Body of pancreas (tissue), 4 donors: Measurements from ENCODE around the gene MASP2. TPM values are rescaled to one million over a fixed set of nuclear protein-coding genes. Genes with fewer than 3 reads are reported as not detected.

Experiments used
- ATAC-seq: fragments of 150-250 bp; one replicate; pipeline ENCODE4 v1.9.1; 2016
- DNase-seq, 4 donors: peaks; one replicate each; pipeline ENCODE4 v3.0.0-alpha.2; 2019
- H3K27ac ChIP-seq, 4 donors: fragments of 200-600 bp; sonication (generic); 1 replicate in 3 of 4; 2 replicates in 1 of 4; pipeline versions ENCODE4 v1.5.1 to v1.6.1; 2016 to 2019; ENCODE audit warnings: mild to moderate bottlenecking in 1 of 4, mixed read lengths in 1 of 4, moderate library complexity in 1 of 4
- H3K27me3 ChIP-seq, 2 donors: fragments of 200-600 bp; sonication (generic); one replicate each; pipeline ENCODE4 v1.6.0; 2016; ENCODE audit warnings: mild to moderate bottlenecking in 1 of 2
- H3K36me3 ChIP-seq, 2 donors: fragments of 200-600 bp; sonication (generic); replicated peaks in 1 of 2; 2 replicates each; pipeline ENCODE4 v1.5.1; 2016; ENCODE audit warnings: low read depth in 2 of 2; ENCODE audit not compliant: insufficient read depth in 1 of 2
- H3K4me1 ChIP-seq: fragments of 200-600 bp; sonication (generic); one replicate; pipeline ENCODE4 v1.6.0; 2016
- H3K4me3 ChIP-seq, 2 donors: fragments of 200-600 bp; sonication (generic); 1 replicate in 1 of 2; 2 replicates in 1 of 2; pipeline ENCODE4 v1.5.1; 2016 to 2019
- H3K9me3 ChIP-seq, 3 donors: fragments of 200-600 bp; sonication (generic); 1 replicate in 2 of 3; 2 replicates in 1 of 3; pipeline ENCODE4 v1.5.1; 2016
- POLR2A ChIP-seq, 3 donors: fragments of 450-650 bp; IDR thresholded peaks; one replicate each; pipeline ENCODE4 v1.6.1; 2016; ENCODE audit warnings: antibody characterized with exemption in 3 of 3, mild to moderate bottlenecking in 2 of 3
- WGBS, 2 donors: methylation state at CpG; one replicate each; pipeline ENCODE4 v1.1.5; 2017; 5-methylcytosine and 5-hydroxymethylcytosine counted together
- intact Hi-C: fragments of 100-400 bp; cut with DNase I; formaldehyde crosslinking; loops from one replicate; pipeline ENCODE4 v1.15.1; 2023
- total RNA-seq, 2 donors: library from RNA; depleted of rRNA; stranded (reverse); fragments of >200 nt; gene quantifications; one replicate each; pipeline ENCODE4 v1.1.0, GENCODE V29; 2016
- TF ChIP-seq, protein P1 (sequence below), 7 experiments: fragments of 450-650 bp in 4 of 7; fragments of 200-600 bp in 3 of 7; sonication (generic) in 3 of 7; IDR thresholded peaks; one replicate each; pipeline ENCODE4 v1.5.1; 2016 to 2019; ENCODE audit warnings: antibody characterized with exemption in 7 of 7

Gene MASP2
- total RNA-seq, 2 donors from 2014 or later: not detected

DNA sequence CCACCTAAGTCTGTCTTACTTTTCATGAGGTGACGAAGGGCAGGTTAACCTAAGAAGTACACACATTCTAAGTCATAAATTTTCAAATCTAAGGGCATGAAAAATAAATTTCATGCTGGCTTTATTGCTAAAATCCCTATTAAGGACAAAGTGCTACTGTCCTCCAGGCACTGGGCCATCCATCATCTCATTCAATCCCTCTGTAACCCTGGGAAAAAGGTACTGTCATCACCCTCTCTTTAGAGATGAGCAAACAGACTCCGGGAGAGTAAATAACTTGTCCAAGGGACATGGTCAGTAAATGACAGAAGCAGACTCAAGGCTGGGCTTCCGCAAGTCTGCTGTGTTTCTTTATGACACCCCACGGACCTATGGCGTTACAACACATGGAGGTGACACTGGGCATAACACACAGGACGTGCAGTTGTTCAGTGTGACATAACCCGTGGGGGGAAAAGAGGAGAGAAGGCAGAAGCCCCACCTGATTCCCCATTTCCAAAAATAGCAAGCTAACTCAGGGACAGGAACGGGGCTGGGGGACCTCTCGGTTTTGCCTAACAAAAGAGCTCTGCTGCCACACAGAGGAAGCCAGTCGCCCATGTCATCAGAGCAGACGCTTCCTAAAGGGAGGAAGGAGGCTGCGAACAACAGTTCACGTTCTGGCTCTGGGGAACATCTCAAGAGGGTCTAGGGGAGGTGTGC lies 25.3 kb upstream of the MASP2 start:
- intact Hi-C loops: no loop called here

DNA sequence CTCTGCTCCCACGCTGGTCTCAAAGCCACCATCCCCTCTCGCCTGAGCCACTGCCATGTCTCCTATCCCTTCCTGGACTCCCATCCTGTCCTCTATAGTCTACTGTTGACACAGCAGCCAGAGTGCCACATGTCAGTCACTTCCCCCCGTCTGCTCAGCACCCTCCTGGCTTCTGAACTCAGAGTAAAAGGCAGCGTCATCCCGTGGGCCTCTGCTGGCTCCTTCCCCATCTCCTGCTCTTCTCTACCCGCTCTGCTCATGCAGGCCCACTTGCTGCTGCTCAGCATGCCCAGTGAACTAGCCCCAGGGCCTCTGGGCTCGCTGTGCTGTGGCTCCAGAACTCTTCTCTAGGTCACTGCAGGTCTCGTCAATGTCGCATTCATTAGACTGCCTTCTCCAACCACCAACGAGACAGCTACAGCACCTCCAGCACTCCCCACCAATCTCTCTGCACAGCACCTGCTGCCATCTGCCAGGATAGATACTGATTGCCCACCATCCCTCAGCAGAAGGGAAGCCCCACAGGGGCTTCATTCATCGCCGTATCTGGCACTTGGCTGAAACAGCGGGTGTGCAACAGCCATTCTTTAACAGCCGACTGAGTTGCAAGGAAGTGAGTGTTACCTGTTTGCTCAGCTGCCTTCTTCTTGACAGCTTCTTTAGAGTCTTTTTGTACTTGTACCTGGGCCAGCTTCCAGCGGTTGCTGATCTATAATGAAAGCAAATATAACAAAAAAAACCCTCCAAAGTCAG lies 24.6 kb upstream of the MASP2 start:
- Histone ChIP-seq H3K4me1 (peaks cover 29% of the 10 kb centered on the region), H3K36me3 (peaks cover 12 to 40% of the 10 kb centered on the region in 2 donors), H3K27me3 (no peaks in the 10 kb centered on the region), H3K27ac (peak overlapping the region; percentile 44 to 67 (median 56)), H3K4me3 (no peak overlapping the region), H3K9me3 (no peaks in the 10 kb centered on the region)
- peak; percentile 91 for ATAC-seq
- intact Hi-C loops: no loop called here
- WGBS, 2 donors: 44 to 47% methylated on average over 15 of the region's 15 CpGs
- DNase-seq: peak; percentile 70 to 92 (median 90)
- TF ChIP-seq, protein P1, sequence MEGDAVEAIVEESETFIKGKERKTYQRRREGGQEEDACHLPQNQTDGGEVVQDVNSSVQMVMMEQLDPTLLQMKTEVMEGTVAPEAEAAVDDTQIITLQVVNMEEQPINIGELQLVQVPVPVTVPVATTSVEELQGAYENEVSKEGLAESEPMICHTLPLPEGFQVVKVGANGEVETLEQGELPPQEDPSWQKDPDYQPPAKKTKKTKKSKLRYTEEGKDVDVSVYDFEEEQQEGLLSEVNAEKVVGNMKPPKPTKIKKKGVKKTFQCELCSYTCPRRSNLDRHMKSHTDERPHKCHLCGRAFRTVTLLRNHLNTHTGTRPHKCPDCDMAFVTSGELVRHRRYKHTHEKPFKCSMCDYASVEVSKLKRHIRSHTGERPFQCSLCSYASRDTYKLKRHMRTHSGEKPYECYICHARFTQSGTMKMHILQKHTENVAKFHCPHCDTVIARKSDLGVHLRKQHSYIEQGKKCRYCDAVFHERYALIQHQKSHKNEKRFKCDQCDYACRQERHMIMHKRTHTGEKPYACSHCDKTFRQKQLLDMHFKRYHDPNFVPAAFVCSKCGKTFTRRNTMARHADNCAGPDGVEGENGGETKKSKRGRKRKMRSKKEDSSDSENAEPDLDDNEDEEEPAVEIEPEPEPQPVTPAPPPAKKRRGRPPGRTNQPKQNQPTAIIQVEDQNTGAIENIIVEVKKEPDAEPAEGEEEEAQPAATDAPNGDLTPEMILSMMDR (IDR thresholded peaks at IDR 0.05): no peak
- no peak for TF ChIP-seq POLR2A (IDR thresholded peaks at IDR 0.05)

More for the DNA sequence above, 25.3 kb upstream of the MASP2 start:
- peaks cover 17 to 47% of the 10 kb centered on the region in 2 donors for H3K36me3 ChIP-seq
- peak in 3 of 4 donors; percentile 43 to 63 (median 52) for DNase-seq
- no peak for ATAC-seq
- H3K4me3 ChIP-seq: no peak overlapping the region
- no peaks in the 10 kb centered on the region for H3K27me3 ChIP-seq
- TF ChIP-seq POLR2A (IDR thresholded peaks at IDR 0.05): no peak
- TF ChIP-seq, protein P1 (IDR thresholded peaks at IDR 0.05): peak in 5 of 7 experiments; percentile 18 to 48 (median 38)
- peak overlapping the region; percentile 47 to 67 (median 56) for H3K27ac ChIP-seq
- WGBS, 2 donors: 29 to 31% methylated on average over 13 of the region's 13 CpGs
- H3K9me3 ChIP-seq: no peaks in the 10 kb centered on the region
- peaks cover 29% of the 10 kb centered on the region for H3K4me1 ChIP-seq

DNA sequence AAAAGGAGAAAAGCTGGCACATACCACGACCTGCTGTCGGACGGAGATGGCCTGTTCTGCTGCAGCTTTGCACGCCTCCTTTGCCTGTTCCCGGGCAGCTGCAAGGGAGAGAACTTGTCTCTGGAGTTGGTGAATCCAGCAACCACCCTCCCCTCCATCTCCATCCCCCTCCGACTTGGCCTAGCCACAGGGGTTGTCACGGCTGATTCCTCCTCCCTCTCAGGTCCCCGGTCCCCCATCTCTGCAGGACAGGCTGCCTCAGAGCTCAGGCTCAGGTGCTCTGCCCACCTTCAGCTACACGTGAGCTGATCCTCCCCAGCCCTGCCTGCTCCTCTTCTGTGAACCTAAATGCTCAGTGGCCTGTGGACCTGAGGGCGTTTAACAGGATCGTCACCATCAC lies 23.8 kb upstream of the MASP2 start:
- Histone ChIP-seq H3K27me3 (no peaks in the 10 kb centered on the region), H3K9me3 (no peaks in the 10 kb centered on the region), H3K36me3 (peaks cover 12 to 36% of the 10 kb centered on the region in 2 donors), H3K4me1 (peaks cover 29% of the 10 kb centered on the region), H3K27ac (peak overlapping the region in 3 of 4 donors; percentile 44 to 67 (median 58)), H3K4me3 (no peak overlapping the region)
- intact Hi-C loops: no loop called here
- no peak for ATAC-seq
- no peak for TF ChIP-seq POLR2A (IDR thresholded peaks at IDR 0.05)
- TF ChIP-seq, protein P1 (IDR thresholded peaks at IDR 0.05): no peak
- peak in 2 of 4 donors; percentile 7 to 9 for DNase-seq
- WGBS, 2 donors: 75 to 77% methylated on average over 11 of the region's 11 CpGs

DNA sequence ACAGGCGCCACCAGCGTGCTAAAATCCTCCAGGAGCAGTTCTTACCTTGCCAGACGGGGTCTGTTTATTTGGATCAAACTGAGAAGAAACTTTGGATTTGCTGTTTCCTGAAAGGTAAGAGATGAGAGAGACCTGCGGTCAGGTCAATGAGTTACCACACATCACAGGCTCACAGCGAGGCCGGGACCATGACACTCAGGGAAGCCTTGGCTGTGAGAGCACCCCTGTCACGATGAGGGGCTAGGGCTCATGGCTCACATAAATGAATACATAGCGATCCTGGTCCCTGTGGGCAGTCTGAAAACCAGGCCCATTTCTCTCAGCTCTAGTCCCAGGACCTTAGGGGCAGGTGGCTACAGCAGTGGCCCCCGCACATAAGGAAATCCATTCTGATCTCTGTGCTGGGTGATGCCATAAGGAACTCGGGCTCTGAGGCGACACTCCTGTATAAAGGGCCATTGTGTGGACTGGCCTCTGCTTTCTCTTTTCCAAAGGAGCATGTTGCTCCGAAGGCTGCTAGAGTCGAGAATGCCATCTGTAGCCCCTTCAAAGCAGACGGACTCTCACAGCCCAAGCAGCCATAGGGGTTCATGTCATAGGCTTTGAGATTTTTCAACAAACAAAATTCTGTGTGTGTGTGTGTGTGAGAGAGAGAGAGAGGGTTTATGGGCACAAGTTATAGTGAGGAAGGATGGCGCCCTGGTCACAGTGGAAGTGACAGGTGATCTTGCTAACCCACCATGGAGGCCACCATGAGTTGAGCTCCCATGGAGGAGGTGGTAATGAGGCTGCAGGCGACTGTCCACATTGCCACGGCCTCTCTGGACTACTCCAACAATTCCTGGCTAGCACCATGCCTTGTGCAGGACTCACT lies 21.8 kb upstream of the MASP2 start:
- Histone ChIP-seq H3K9me3 (no peaks in the 10 kb centered on the region), H3K27ac (no peak overlapping the region), H3K4me1 (peaks cover 29% of the 10 kb centered on the region), H3K4me3 (no peak overlapping the region), H3K36me3 (peaks cover 7 to 26% of the 10 kb centered on the region in 2 donors), H3K27me3 (no peaks in the 10 kb centered on the region)
- peak in 2 of 4 donors; percentile 1 to 7 for DNase-seq
- intact Hi-C loops: no loop called here
- no peak for TF ChIP-seq POLR2A (IDR thresholded peaks at IDR 0.05)
- TF ChIP-seq, protein P1 (IDR thresholded peaks at IDR 0.05): no peak
- ATAC-seq: no peak
- 93 to 96% methylated on average over 10 to 17 of the region's 17 CpGs for WGBS, 2 donors
